GM19239 (cell line): Measurements from ENCODE around the gene BBX.

Experiments
- DNase-seq: peaks from one replicate; pipeline ENCODE4 v3.0.0; 2011; ENCODE audit warnings: low spot score; ENCODE audit not compliant: insufficient read length
- FAIRE-seq: peaks from 2 replicates; lab custom pipeline; 2011; peaks lifted over from hg19 to GRCh38; lab: Jason Lieb, UNC

BBX gene

GRCh38 chr3:107522510-107523288 lies at the start of gene BBX:
TSS of gene BBX (plus strand) at chr3:107522962. CDS start at chr3:107710461, 187,499 bp downstream.
- DNase-seq (peak; percentile 40), FAIRE-seq (peak; percentile 89)

- no peak for DNase-seq
- no peak for FAIRE-seq
Measured at GRCh38 chr3:107476462-107476861, 46.3 kb upstream of the BBX start.

GRCh38 chr3:107487490-107487889 lies 35.3 kb upstream of the BBX start:
- DNase-seq (no peak), FAIRE-seq (no peak)

GRCh38 chr3:107488942-107489341 lies 33.8 kb upstream of the BBX start:
- DNase-seq (no peak), FAIRE-seq (no peak)

GRCh38 chr3:107493134-107493533 lies 29.6 kb upstream of the BBX start:
- DNase-seq (no peak), FAIRE-seq (no peak)

GRCh38 chr3:107496855-107497254 lies 25.9 kb upstream of the BBX start:
- FAIRE-seq (no peak), DNase-seq (no peak)

GRCh38 chr3:107498646-107499045 lies 24.1 kb upstream of the BBX start:
- FAIRE-seq = no peak
- no peak for DNase-seq

- FAIRE-seq (no peak), DNase-seq (no peak)
Measured at GRCh38 chr3:107506458-107506857, 16.3 kb upstream of the BBX start.

- FAIRE-seq (no peak), DNase-seq (no peak)
Measured at GRCh38 chr3:107508331-107508730, 14.4 kb upstream of the BBX start.

- FAIRE-seq (no peak), DNase-seq (no peak)
Measured at GRCh38 chr3:107512108-107512507, 10.7 kb upstream of the BBX start.

GRCh38 chr3:107514453-107514852 lies 8.3 kb upstream of the BBX start:
- FAIRE-seq (no peak), DNase-seq (no peak)

- no peak for DNase-seq
- FAIRE-seq = no peak
Measured at GRCh38 chr3:107516475-107516874, 6.3 kb upstream of the BBX start.

- FAIRE-seq (no peak), DNase-seq (no peak)
Measured at GRCh38 chr3:107520535-107520934, 2.2 kb upstream of the BBX start.

GRCh38 chr3:107521469-107522059 lies 1.2 kb upstream of the BBX start:
- DNase-seq (no peak), FAIRE-seq (no peak)

- FAIRE-seq (no peak), DNase-seq (no peak)
Measured at GRCh38 chr3:107523289-107523538, 452 bp downstream of the BBX start.

GRCh38 chr3:107523539-107524325 lies 970 bp downstream of the BBX start:
- no peak for DNase-seq
- peak; percentile 83 for FAIRE-seq

GRCh38 chr3:107524326-107524840 lies 1.6 kb downstream of the BBX start:
- FAIRE-seq = no peak
- no peak for DNase-seq

- FAIRE-seq (no peak), DNase-seq (no peak)
Measured at GRCh38 chr3:107524841-107525643, 2.3 kb downstream of the BBX start.

GRCh38 chr3:107525644-107526305 lies 3.0 kb downstream of the BBX start:
- FAIRE-seq = peak; percentile 44

GRCh38 chr3:107531917-107532469 lies 9.2 kb downstream of the BBX start:
- DNase-seq (no peak), FAIRE-seq (no peak)

More at GRCh38 chr3:107525644-107526305, 3.0 kb downstream of the BBX start:
- no peak for DNase-seq
